OCI-LY7 (cell line): Measurements from ENCODE around the gene DNAJC18. TPM values are rescaled to one million over a fixed set of nuclear protein-coding genes. Genes with fewer than 3 reads are reported as not detected.

Experiments
- BruUV-seq: library from RNA; stranded (reverse); fragments of 400-500 nt; replicated peaks from 2 replicates; lab custom pipeline; 2021; lab: Mats Ljungman, UMichigan
- CTCF ChIA-PET: fragments of 300-600 bp; sonication (Branson Sonifier 250); formaldehyde crosslinking; loops from one replicate; lab custom pipeline; 2022; ENCODE audit warnings: antibody characterized with exemption; ENCODE audit not compliant: unreplicated experiment; lab: Charles Lee
- POLR2A ChIA-PET: fragments of 300-600 bp; sonication (Branson Sonifier 250); formaldehyde crosslinking; loops from one replicate; lab custom pipeline; 2022; ENCODE audit warnings: antibody characterized with exemption; lab: Charles Lee
- DNase-seq: peaks from one replicate; pipeline ENCODE4 v3.0.0-alpha.2; 2015; ENCODE audit warnings: low spot score
- H2AFZ ChIP-seq: fragments of 200-600 bp; sonication (generic), shearing (Covaris generic); 2 replicates; pipeline ENCODE4 v1.6.1; 2014; ENCODE audit warnings: mild to moderate bottlenecking, antibody characterized with exemption, low read length, moderate library complexity
- H3K27ac ChIP-seq: fragments of 200-600 bp; sonication (generic); 2 replicates; pipeline ENCODE4 v1.5.1; 2014; ENCODE audit warnings: mixed run types, low read depth, mild to moderate bottlenecking, moderate library complexity, low read length, inconsistent platforms; ENCODE audit not compliant: poor library complexity, severe bottlenecking
- H3K36me3 ChIP-seq: fragments of 200-600 bp; sonication (generic); 2 replicates; pipeline ENCODE4 v1.6.1; 2014; ENCODE audit warnings: mild to moderate bottlenecking, antibody characterized with exemption, low read length, moderate library complexity, mixed read lengths; ENCODE audit not compliant: insufficient read depth
- H3K4me1 ChIP-seq: fragments of 200-600 bp; sonication (generic); 2 replicates; pipeline ENCODE4 v1.5.1; 2014; ENCODE audit warnings: mild to moderate bottlenecking, low read length; ENCODE audit not compliant: insufficient read depth, poor library complexity, severe bottlenecking
- H3K4me2 ChIP-seq: fragments of 200-600 bp; sonication (generic); 2 replicates; pipeline ENCODE4 v1.6.1; 2014; ENCODE audit warnings: mild to moderate bottlenecking, low read length
- H3K4me3 ChIP-seq: fragments of 200-600 bp; sonication (generic); 2 replicates; pipeline ENCODE4 v1.5.1; 2014; ENCODE audit warnings: mild to moderate bottlenecking, low read depth, low read length; ENCODE audit not compliant: poor library complexity, severe bottlenecking
- H3K79me2 ChIP-seq: fragments of 200-600 bp; sonication (generic); 2 replicates; pipeline ENCODE4 v1.6.1; 2016; ENCODE audit warnings: low read depth, mild to moderate bottlenecking, low read length, moderate library complexity, mixed read lengths; ENCODE audit not compliant: insufficient read depth
- H3K9me2 ChIP-seq: fragments of 200-600 bp; sonication (generic); 2 replicates; pipeline ENCODE4 v1.6.1; 2016; ENCODE audit warnings: mild to moderate bottlenecking, low read length, mixed read lengths; ENCODE audit not compliant: insufficient read depth
- H3K9me3 ChIP-seq: fragments of 200-600 bp; sonication (generic); 2 replicates; pipeline ENCODE4 v1.6.1; 2014; ENCODE audit warnings: mild to moderate bottlenecking, mixed run types, low read length, mixed read lengths
- H4K20me1 ChIP-seq: fragments of 200-600 bp; sonication (generic); 2 replicates; pipeline ENCODE4 v1.6.1; 2014; ENCODE audit warnings: mild to moderate bottlenecking, antibody characterized with exemption, low read length, moderate library complexity, mixed read lengths; ENCODE audit not compliant: insufficient read depth
- EZH2phosphoT487 ChIP-seq: fragments of 200-600 bp; sonication (generic); IDR thresholded peaks from 2 replicates; pipeline ENCODE4 v1.6.1; 2018; ENCODE audit warnings: low read depth, borderline replicate concordance, mild to moderate bottlenecking, mixed run types, antibody characterized with exemption, low read length, moderate library complexity, mixed read lengths
- intact Hi-C: fragments of 100-400 bp; cut with micrococcal nuclease; formaldehyde crosslinking; loops from one replicate; pipeline ENCODE4 v1.10.0; 2022; ENCODE audit not compliant: unreplicated experiment
- total RNA-seq, 2 experiments: library from RNA; depleted of rRNA in 1 of 2; stranded (reverse); fragments of >200 nt in 1 of 2; shearing (Covaris generic) in 1 of 2; gene quantifications; 2 replicates each; pipeline ENCODE4 v1.2.3, GENCODE V29; 2014 to 2022
- TF ChIP-seq, protein P1 (sequence below): fragments of 200-600 bp; sonication (generic); conservative IDR thresholded peaks from 2 replicates; pipeline ENCODE4 v1.5.1; 2014; ENCODE audit warnings: mild to moderate bottlenecking, antibody characterized with exemption, low read length, moderate library complexity, mixed read lengths

Gene DNAJC18
- total RNA-seq, 2 experiments from 2014 or later = 1.2 to 12.6 TPM

GRCh38 chr5:139379626-139380449 is 59.5 kb downstream of the DNAJC18 start:
- ChIA-PET POLR2A (no interaction called here), CTCF (no interaction called here)
- no peak overlapping the region for H3K4me3 ChIP-seq
- no peak overlapping the region for H3K4me2 ChIP-seq
- H3K79me2 ChIP-seq = no peaks in the 10 kb centered on the region
- no peak overlapping the region for H2AFZ ChIP-seq
- no TSS peak for BruUV-seq
- H3K4me1 ChIP-seq = peaks cover 31% of the 10 kb centered on the region
- intact Hi-C loops = no loop called here
- TF ChIP-seq, protein P1, sequence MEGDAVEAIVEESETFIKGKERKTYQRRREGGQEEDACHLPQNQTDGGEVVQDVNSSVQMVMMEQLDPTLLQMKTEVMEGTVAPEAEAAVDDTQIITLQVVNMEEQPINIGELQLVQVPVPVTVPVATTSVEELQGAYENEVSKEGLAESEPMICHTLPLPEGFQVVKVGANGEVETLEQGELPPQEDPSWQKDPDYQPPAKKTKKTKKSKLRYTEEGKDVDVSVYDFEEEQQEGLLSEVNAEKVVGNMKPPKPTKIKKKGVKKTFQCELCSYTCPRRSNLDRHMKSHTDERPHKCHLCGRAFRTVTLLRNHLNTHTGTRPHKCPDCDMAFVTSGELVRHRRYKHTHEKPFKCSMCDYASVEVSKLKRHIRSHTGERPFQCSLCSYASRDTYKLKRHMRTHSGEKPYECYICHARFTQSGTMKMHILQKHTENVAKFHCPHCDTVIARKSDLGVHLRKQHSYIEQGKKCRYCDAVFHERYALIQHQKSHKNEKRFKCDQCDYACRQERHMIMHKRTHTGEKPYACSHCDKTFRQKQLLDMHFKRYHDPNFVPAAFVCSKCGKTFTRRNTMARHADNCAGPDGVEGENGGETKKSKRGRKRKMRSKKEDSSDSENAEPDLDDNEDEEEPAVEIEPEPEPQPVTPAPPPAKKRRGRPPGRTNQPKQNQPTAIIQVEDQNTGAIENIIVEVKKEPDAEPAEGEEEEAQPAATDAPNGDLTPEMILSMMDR = no peak
- no peak for TF ChIP-seq EZH2phosphoT487
- no peaks in the 10 kb centered on the region for H3K9me2 ChIP-seq
- no peaks in the 10 kb centered on the region for H4K20me1 ChIP-seq
- H3K9me3 ChIP-seq = no peaks in the 10 kb centered on the region
- no peak overlapping the region for H3K27ac ChIP-seq
- DNase-seq = no peak
- H3K36me3 ChIP-seq = peaks cover 39% of the 10 kb centered on the region

GRCh38 chr5:139378941-139379361 is 60.4 kb downstream of the DNAJC18 start:
- Histone ChIP-seq H3K27ac (no peak overlapping the region), H3K79me2 (no peaks in the 10 kb centered on the region), H3K4me3 (no peak overlapping the region), H3K9me3 (no peaks in the 10 kb centered on the region), H3K36me3 (peaks cover 38% of the 10 kb centered on the region), H3K4me1 (peaks cover 22% of the 10 kb centered on the region), H2AFZ (no peak overlapping the region), H4K20me1 (no peaks in the 10 kb centered on the region), H3K4me2 (no peak overlapping the region), H3K9me2 (no peaks in the 10 kb centered on the region)
- ChIA-PET CTCF (interaction anchor here (0.6 kb wide), 2 partner anchors 10 to 277 kb away, joined by 3 to 4 read pairs; no protein-coding TSS in a partner anchor), POLR2A (no interaction called here)
- DNase-seq = no peak
- intact Hi-C loops = no loop called here
- no TSS peak for BruUV-seq
- no peak for TF ChIP-seq EZH2phosphoT487
- TF ChIP-seq, protein P1 = no peak
